ENCODE results near the gene KLF11. TPM values are rescaled to one million over a fixed set of nuclear protein-coding genes. Genes with fewer than 3 reads are reported as not detected.
"Not testable (repeated sequence)": the region's sequence is repeated elsewhere in the genome, so short reads cannot be mapped to it uniquely, and the experiment has no call there.

The KLF11 gene
- total RNA-seq, 1 donor from 2014 or later: 25.8 TPM

- DNase-seq; intact Hi-C loops (cut with micrococcal nuclease); ATAC-seq: not testable (repeated sequence)
Measured at GRCh38 chr2:10091889-10092244, 48.5 kb downstream of the KLF11 start.

DNA sequence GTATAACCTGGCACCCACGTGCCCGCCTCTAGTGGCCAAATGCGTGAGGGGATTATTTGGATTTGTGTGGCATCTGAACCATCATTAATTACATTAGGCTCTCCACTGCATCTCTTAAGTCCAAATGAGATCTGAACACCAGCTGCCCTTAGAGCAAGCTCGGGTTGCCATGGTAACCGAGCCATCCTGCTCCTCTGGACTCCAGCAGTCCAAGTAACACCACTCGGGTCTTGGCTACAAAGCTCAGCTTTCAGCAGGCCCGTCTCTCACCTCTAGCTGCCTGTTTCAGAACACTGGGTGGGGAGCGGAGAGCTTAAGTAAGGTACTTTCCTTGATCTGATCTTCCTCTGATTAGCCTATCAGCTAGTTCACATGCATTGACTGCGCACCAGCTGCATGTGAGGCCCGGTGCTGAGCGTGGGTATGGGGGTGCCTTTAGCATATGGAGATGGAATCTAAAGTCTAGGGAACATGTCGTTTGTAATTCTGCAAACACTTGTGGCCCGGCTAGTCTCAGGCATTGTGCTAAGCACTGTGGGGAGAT, 51.0 kb downstream of the KLF11 start:
- intact Hi-C loops (cut with micrococcal nuclease): no loop called here
- DNase-seq (no peak), ATAC-seq (no peak)

- no peak for DNase-seq
- no peak for ATAC-seq
- intact Hi-C loops (cut with micrococcal nuclease): no loop called here
Measured at GRCh38 chr2:10095175-10095574, 51.8 kb downstream of the KLF11 start.

- ATAC-seq (no peak), DNase-seq (no peak)
- intact Hi-C loops (cut with micrococcal nuclease): no loop called here
Measured at GRCh38 chr2:10096641-10097040, 53.3 kb downstream of the KLF11 start.

DNA sequence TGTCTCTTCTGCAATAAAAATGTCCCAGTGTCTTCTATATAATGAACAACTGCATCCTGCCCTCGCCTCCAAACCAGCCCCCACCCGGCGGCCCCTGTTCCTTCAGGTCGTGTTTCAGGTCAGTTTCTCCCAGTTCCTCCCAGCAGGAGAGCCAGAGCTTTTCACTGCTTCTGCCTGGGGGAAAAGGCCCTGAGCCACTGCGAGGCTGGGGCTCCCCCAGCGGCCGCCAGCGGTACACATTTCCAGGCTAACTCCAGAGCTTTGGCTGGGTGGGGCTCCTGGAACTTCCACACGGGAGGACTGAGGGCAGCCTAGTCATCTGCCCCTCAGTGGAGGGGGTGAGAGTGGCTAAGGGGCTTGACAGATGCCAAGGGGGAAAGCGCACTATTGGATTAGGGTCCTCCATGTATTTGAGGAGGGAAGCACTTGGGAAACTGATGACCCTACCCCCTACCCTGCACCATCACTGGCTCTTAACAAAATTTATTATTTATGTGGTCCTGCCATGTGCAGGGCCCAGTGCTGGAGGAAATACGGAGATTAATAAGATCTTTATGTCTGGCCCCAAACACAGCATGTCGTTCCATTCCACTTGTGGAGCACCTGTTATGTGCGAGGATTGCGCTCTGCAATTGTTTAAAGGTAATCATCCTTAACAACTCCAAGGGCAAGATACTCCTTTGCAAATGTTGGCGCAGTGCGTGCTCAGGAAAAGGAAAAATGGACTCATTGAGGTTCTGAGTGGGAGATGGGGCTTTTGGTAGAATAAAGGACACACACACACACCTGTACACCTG, 54.2 kb downstream of the KLF11 start:
- peak; percentile 97 for ATAC-seq
- peak; percentile 79 for DNase-seq
- intact Hi-C loops (cut with micrococcal nuclease): no loop called here

GRCh38 chr2:10101491-10101890, 58.1 kb downstream of the KLF11 start:
- intact Hi-C loops (cut with micrococcal nuclease): no loop called here
- no peak for ATAC-seq

DNA sequence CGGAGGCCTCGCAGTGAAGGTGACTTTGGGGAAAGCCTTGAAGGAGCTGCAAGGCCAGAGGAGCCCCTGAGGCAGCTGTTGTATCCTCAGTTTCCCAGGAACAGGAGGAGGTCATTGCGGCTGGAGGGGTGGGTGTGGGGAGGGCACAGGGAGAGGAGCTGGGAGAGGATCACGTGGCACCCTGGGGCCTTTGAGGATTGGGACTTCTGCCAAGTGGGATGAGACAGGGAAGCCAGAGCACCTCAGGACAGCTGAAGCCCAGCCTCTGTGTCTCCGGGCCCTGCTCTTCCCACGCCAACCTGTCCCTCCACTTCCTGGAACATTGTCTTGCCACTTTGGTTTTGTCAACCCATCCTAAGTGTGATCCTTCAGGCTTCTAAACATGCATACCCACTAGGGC, 59.8 kb downstream of the KLF11 start:
- intact Hi-C loops (cut with micrococcal nuclease): no loop called here
- DNase-seq (no peak), ATAC-seq (no peak)

More at GRCh38 chr2:10101491-10101890, 58.1 kb downstream of the KLF11 start:
- DNase-seq: no peak

Other genes starting within 250 kb of the KLF11 start
- gene TAF1B, start 200.1 kb upstream of the KLF11 start, total RNA-seq: 3.6 TPM
- gene GRHL1, start 91.9 kb upstream of the KLF11 start, total RNA-seq: 1.0 TPM
- gene CYS1, start 36.9 kb downstream of the KLF11 start, total RNA-seq: 3.0 TPM
- gene RRM2, start 79.2 kb downstream of the KLF11 start, total RNA-seq: 1.3 TPM

All from left ventricle myocardium superior (tissue), 1 donor.